ENCODE data around the gene GATAD1.

- peak; percentile 39 to 47 for TF ChIP-seq CTCF (conservative IDR thresholded peaks at IDR 0.05; ENCODE audit: low read depth in 2 of 2)
- no peak for TF ChIP-seq POLR2AphosphoS5 (IDR thresholded peaks at IDR 0.05; ENCODE audit: low read depth)
- TF ChIP-seq EZH2 (IDR thresholded peaks at IDR 0.05; ENCODE audit: low read depth, unreplicated experiment): no peak
- TF ChIP-seq EZH2phosphoT487 (IDR thresholded peaks at IDR 0.05; ENCODE audit: unreplicated experiment): no peak
- TF ChIP-seq CREB1 (CRISPR knock-in tag; IDR thresholded peaks at IDR 0.05; ENCODE audit: low read depth): no peak
- no peak for TF ChIP-seq JUNB (IDR thresholded peaks at IDR 0.05; ENCODE audit: unreplicated experiment)
- TF ChIP-seq, protein P1, sequence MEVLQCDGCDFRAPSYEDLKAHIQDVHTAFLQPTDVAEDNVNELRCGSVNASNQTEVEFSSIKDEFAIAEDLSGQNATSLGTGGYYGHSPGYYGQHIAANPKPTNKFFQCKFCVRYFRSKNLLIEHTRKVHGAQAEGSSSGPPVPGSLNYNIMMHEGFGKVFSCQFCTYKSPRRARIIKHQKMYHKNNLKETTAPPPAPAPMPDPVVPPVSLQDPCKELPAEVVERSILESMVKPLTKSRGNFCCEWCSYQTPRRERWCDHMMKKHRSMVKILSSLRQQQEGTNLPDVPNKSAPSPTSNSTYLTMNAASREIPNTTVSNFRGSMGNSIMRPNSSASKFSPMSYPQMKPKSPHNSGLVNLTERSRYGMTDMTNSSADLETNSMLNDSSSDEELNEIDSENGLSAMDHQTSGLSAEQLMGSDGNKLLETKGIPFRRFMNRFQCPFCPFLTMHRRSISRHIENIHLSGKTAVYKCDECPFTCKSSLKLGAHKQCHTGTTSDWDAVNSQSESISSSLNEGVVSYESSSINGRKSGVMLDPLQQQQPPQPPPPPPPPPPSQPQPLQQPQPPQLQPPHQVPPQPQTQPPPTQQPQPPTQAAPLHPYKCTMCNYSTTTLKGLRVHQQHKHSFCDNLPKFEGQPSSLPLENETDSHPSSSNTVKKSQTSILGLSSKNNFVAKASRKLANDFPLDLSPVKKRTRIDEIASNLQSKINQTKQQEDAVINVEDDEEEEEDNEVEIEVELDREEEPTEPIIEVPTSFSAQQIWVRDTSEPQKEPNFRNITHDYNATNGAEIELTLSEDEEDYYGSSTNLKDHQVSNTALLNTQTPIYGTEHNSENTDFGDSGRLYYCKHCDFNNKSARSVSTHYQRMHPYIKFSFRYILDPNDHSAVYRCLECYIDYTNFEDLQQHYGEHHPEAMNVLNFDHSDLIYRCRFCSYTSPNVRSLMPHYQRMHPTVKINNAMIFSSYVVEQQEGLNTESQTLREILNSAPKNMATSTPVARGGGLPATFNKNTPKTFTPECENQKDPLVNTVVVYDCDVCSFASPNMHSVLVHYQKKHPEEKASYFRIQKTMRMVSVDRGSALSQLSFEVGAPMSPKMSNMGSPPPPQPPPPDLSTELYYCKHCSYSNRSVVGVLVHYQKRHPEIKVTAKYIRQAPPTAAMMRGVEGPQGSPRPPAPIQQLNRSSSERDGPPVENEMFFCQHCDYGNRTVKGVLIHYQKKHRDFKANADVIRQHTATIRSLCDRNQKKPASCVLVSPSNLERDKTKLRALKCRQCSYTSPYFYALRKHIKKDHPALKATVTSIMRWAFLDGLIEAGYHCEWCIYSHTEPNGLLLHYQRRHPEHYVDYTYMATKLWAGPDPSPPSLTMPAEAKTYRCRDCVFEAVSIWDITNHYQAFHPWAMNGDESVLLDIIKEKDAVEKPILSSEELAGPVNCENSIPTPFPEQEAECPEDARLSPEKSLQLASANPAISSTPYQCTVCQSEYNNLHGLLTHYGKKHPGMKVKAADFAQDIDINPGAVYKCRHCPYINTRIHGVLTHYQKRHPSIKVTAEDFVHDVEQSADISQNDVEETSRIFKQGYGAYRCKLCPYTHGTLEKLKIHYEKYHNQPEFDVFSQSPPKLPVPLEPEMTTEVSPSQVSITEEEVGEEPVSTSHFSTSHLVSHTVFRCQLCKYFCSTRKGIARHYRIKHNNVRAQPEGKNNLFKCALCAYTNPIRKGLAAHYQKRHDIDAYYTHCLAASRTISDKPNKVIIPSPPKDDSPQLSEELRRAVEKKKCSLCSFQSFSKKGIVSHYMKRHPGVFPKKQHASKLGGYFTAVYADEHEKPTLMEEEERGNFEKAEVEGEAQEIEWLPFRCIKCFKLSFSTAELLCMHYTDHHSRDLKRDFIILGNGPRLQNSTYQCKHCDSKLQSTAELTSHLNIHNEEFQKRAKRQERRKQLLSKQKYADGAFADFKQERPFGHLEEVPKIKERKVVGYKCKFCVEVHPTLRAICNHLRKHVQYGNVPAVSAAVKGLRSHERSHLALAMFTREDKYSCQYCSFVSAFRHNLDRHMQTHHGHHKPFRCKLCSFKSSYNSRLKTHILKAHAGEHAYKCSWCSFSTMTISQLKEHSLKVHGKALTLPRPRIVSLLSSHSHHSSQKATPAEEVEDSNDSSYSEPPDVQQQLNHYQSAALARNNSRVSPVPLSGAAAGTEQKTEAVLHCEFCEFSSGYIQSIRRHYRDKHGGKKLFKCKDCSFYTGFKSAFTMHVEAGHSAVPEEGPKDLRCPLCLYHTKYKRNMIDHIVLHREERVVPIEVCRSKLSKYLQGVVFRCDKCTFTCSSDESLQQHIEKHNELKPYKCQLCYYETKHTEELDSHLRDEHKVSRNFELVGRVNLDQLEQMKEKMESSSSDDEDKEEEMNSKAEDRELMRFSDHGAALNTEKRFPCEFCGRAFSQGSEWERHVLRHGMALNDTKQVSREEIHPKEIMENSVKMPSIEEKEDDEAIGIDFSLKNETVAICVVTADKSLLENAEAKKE (CRISPR knock-in tag; IDR thresholded peaks at IDR 0.05): no peak
- TF ChIP-seq NANOG (IDR thresholded peaks at IDR 0.05; ENCODE audit: borderline replicate concordance): no peak
- no peak for TF ChIP-seq REST (IDR thresholded peaks at IDR 0.05; ENCODE audit: unreplicated experiment)
Observed at GRCh38 chr7:92448205-92448747, 994 bp downstream of the GATAD1 start.

All from GM23338 (cell line).